Measurements from ENCODE around the gene UGP2. TPM values are rescaled to one million over a fixed set of nuclear protein-coding genes. Genes with fewer than 3 reads are reported as not detected.
A peak's percentile ranks its signal among the peaks of the same experiment; 100 is the strongest.

UGP2 gene
- total and polyA plus RNA-seq, 2 donors from 2014 or later: 118 to 140 TPM

DNA sequence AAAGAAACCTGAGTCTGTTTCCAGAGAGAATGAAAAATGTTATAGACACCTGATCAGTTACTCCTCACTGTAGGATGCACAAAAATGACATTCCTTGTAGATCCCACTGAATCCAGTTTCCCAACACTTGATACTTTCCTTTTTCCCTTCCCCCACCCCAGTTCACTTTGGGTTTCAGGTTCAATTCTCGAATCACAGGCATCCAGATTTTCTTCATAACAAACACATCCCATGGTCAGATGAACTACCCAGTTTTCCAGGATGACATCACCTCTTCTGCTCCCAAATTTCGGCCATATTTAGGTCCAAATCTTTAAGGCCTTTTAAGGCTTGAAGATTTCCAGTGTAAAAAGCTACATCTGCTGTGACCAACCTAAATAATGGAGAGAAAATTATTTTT lies 51.5 kb downstream of the UGP2 start:
- H3K27ac ChIP-seq (ENCODE audit: low read depth in 2 of 2, low read length in 2 of 2): no peak overlapping the region
- DNase-seq: peak in 1 of 5 donors; percentile 5
- H3K36me3 ChIP-seq (ENCODE audit: control insufficient read depth in 2 of 3, insufficient read depth in 3 of 3, low read length in 3 of 3): peaks cover 7 to 43% (median 11%) of the 10 kb centered on the region in 3 donors
- H3K4me3 ChIP-seq (ENCODE audit: low read length in 3 of 3): no peak overlapping the region
- H3K4me1 ChIP-seq (ENCODE audit: control insufficient read depth in 2 of 3, insufficient read depth in 2 of 3, low read depth in 1 of 3, low read length in 3 of 3): no peaks in the 10 kb centered on the region
- intact Hi-C loops (cut with DNase I): no loop called here
- no peaks in the 10 kb centered on the region for H3K9me3 ChIP-seq (ENCODE audit: control insufficient read depth in 2 of 3, insufficient read depth in 1 of 3, low read length in 3 of 3)
- TF ChIP-seq, protein P1, sequence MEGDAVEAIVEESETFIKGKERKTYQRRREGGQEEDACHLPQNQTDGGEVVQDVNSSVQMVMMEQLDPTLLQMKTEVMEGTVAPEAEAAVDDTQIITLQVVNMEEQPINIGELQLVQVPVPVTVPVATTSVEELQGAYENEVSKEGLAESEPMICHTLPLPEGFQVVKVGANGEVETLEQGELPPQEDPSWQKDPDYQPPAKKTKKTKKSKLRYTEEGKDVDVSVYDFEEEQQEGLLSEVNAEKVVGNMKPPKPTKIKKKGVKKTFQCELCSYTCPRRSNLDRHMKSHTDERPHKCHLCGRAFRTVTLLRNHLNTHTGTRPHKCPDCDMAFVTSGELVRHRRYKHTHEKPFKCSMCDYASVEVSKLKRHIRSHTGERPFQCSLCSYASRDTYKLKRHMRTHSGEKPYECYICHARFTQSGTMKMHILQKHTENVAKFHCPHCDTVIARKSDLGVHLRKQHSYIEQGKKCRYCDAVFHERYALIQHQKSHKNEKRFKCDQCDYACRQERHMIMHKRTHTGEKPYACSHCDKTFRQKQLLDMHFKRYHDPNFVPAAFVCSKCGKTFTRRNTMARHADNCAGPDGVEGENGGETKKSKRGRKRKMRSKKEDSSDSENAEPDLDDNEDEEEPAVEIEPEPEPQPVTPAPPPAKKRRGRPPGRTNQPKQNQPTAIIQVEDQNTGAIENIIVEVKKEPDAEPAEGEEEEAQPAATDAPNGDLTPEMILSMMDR (IDR thresholded peaks at IDR 0.05; ENCODE audit: borderline replicate concordance, extremely low read depth, insufficient read depth): no peak
- no peak overlapping the region for H3K9ac ChIP-seq (ENCODE audit: low read length in 3 of 3)
- H3K27me3 ChIP-seq (ENCODE audit: control insufficient read depth, insufficient read depth, low read length): no peaks in the 10 kb centered on the region
- no peak for FAIRE-seq

DNA sequence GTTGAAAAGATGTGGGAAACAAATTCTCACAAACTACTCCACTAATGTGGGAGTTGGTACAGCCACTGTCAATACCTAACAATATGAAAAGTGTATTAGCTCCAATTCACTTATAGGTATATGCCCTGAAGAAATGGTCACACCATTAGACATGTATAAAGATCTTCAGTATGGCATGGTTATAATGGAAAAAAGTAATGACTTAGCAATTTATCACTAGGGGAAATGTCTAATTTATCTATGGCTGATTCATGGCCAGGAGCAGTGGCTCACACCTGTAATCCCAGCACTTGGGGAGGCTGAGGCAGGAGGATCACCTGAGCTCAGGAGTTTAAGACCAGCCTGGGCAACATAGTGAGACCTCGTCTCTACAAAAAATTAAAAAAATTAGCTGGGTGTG lies 52.5 kb downstream of the UGP2 start:
- H3K9me3 ChIP-seq (ENCODE audit: control insufficient read depth in 2 of 3, insufficient read depth in 1 of 3, low read length in 3 of 3): no peaks in the 10 kb centered on the region
- H3K36me3 ChIP-seq (ENCODE audit: control insufficient read depth in 2 of 3, insufficient read depth in 3 of 3, low read length in 3 of 3): peaks cover 8 to 38% (median 11%) of the 10 kb centered on the region in 3 donors
- no peak for FAIRE-seq
- H3K4me3 ChIP-seq (ENCODE audit: low read length in 3 of 3): no peak overlapping the region
- H3K27me3 ChIP-seq (ENCODE audit: control insufficient read depth, insufficient read depth, low read length): no peaks in the 10 kb centered on the region
- TF ChIP-seq, protein P1 (IDR thresholded peaks at IDR 0.05; ENCODE audit: borderline replicate concordance, extremely low read depth, insufficient read depth): no peak
- no peaks in the 10 kb centered on the region for H3K4me1 ChIP-seq (ENCODE audit: control insufficient read depth in 2 of 3, insufficient read depth in 2 of 3, low read depth in 1 of 3, low read length in 3 of 3)
- no peak overlapping the region for H3K9ac ChIP-seq (ENCODE audit: low read length in 3 of 3)
- H3K27ac ChIP-seq (ENCODE audit: low read depth in 2 of 2, low read length in 2 of 2): no peak overlapping the region
- intact Hi-C loops (cut with DNase I): no loop called here
- no peak for DNase-seq

DNA sequence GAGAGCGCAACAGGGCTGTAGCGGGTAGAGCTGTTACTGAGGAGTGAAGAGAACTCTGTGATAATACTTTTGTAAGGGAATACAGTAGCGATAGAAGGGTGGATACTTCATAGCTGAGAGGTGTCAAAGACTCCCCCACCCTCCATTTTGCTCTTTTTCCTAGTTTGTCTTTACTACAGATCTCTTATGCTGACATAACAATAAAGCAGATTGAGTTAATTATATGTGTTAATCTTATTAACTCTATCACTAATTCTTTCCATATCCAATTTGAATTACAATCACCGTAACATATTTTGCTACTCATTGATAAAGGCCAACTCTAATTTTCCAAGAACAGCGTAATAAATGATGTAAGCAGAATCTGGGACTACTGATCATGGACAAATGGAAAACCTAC lies 57.1 kb downstream of the UGP2 start:
- Histone ChIP-seq H3K27me3 (ENCODE audit: control insufficient read depth, insufficient read depth, low read length) (no peaks in the 10 kb centered on the region), H3K9me3 (ENCODE audit: control insufficient read depth in 2 of 3, insufficient read depth in 1 of 3, low read length in 3 of 3) (peaks cover 0 to 11% (median 3%) of the 10 kb centered on the region in 3 donors), H3K9ac (ENCODE audit: low read length in 3 of 3) (no peak overlapping the region), H3K4me3 (ENCODE audit: low read length in 3 of 3) (no peak overlapping the region), H3K36me3 (ENCODE audit: control insufficient read depth in 2 of 3, insufficient read depth in 3 of 3, low read length in 3 of 3) (peaks cover 6 to 21% (median 7%) of the 10 kb centered on the region in 3 donors), H3K4me1 (ENCODE audit: control insufficient read depth in 2 of 3, insufficient read depth in 2 of 3, low read depth in 1 of 3, low read length in 3 of 3) (no peaks in the 10 kb centered on the region), H3K27ac (ENCODE audit: low read depth in 2 of 2, low read length in 2 of 2) (no peak overlapping the region)
- no peak for DNase-seq
- TF ChIP-seq, protein P1 (IDR thresholded peaks at IDR 0.05; ENCODE audit: borderline replicate concordance, extremely low read depth, insufficient read depth): no peak
- intact Hi-C loops (cut with DNase I): no loop called here
- FAIRE-seq: no peak

DNA sequence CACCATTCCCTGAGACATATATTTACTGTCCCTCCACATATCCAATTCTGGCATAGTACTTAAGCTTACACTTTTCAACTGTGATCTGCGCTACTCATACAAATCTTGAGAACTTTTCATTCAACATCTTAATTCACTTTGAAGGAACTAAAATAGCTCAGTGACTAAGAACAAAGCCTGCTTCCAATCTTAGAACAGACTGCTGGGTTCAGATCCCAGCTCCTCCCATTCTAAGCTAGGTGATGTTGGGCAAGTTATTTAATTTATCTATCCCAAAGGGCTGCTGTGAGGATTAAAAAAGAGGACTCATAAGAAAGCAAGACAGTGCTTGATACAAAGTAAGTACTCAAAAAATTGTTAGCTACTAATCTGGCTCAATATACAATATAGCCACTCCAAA lies 57.9 kb downstream of the UGP2 start:
- TF ChIP-seq, protein P1 (IDR thresholded peaks at IDR 0.05; ENCODE audit: borderline replicate concordance, extremely low read depth, insufficient read depth): no peak
- H3K27me3 ChIP-seq (ENCODE audit: control insufficient read depth, insufficient read depth, low read length): no peaks in the 10 kb centered on the region
- no peak for DNase-seq
- H3K4me3 ChIP-seq (ENCODE audit: low read length in 3 of 3): no peak overlapping the region
- FAIRE-seq: no peak
- peaks cover 6 to 16% (median 7%) of the 10 kb centered on the region in 3 donors for H3K36me3 ChIP-seq (ENCODE audit: control insufficient read depth in 2 of 3, insufficient read depth in 3 of 3, low read length in 3 of 3)
- no peak overlapping the region for H3K9ac ChIP-seq (ENCODE audit: low read length in 3 of 3)
- no peak overlapping the region for H3K27ac ChIP-seq (ENCODE audit: low read depth in 2 of 2, low read length in 2 of 2)
- H3K4me1 ChIP-seq (ENCODE audit: control insufficient read depth in 2 of 3, insufficient read depth in 2 of 3, low read depth in 1 of 3, low read length in 3 of 3): no peaks in the 10 kb centered on the region
- intact Hi-C loops (cut with DNase I): no loop called here
- peaks cover 0 to 11% (median 3%) of the 10 kb centered on the region in 3 donors for H3K9me3 ChIP-seq (ENCODE audit: control insufficient read depth in 2 of 3, insufficient read depth in 1 of 3, low read length in 3 of 3)
